OCI-LY3 (cell line): ENCODE data around the gene CMAS.

Experiments
- CTCF ChIP-seq: fragments of 200-600, 300-600 bp; sonication (generic); IDR thresholded peaks from 2 replicates; pipeline ENCODE4 v1.5.1; 2014; ENCODE audit warnings: antibody characterized with exemption, low read length, low read depth
- EZH2phosphoT487 ChIP-seq: fragments of 200-600 bp; shearing (Covaris generic); IDR thresholded peaks from 2 replicates; pipeline ENCODE4 v1.6.1; 2018; ENCODE audit warnings: antibody characterized with exemption, mixed run types, low read depth

- TF ChIP-seq CTCF (no peak), EZH2phosphoT487 (no peak)
These were observed 59.5 kb downstream of the CMAS start for GRCh38 chr12:22105542-22105941.
